Activated T-cell treated with anti-CD3 and anti-CD28 coated beads, Interleukin-2, amount 50 U/mL, for 4 hours (primary cell): ENCODE results near the gene CSF1. TPM values are rescaled to one million over a fixed set of nuclear protein-coding genes. Genes with fewer than 3 reads are reported as not detected.

Experiments used
- ATAC-seq, 2 donors: fragments of 200-7000 bp; cut with Tn5 transposase; one replicate each; pipeline ENCODE4 v1.10.0; 2021
- DNase-seq: peaks from one replicate; pipeline ENCODE4 v3.0.0-alpha.2; 2020
- H3K27me3 Mint-ChIP-seq: one replicate; pipeline ENCODE4 v1.8.0; 2021; ENCODE audit warnings: low read depth, mixed read lengths
- H3K36me3 Mint-ChIP-seq: one replicate; pipeline ENCODE4 v1.8.0; 2022; ENCODE audit warnings: mixed read lengths; ENCODE audit not compliant: insufficient read depth
- H3K4me1 Mint-ChIP-seq: one replicate; pipeline ENCODE4 v1.8.0; 2021; ENCODE audit warnings: low read depth, mixed read lengths
- H3K4me3 Mint-ChIP-seq: one replicate; pipeline ENCODE4 v1.8.0; 2021; ENCODE audit warnings: mild to moderate bottlenecking, moderate library complexity, mixed read lengths
- H3K9me3 Mint-ChIP-seq: one replicate; pipeline ENCODE4 v1.8.0; 2021; ENCODE audit warnings: mixed read lengths
- total RNA-seq, 3 donors: library from RNA; stranded (reverse); gene quantifications; one replicate each; pipeline ENCODE4 v1.2.1, GENCODE V29; 2021

CSF1 gene
- total RNA-seq, 3 donors from 2014 or later = 76.2 to 81.9 (median 77.8) TPM

DNA sequence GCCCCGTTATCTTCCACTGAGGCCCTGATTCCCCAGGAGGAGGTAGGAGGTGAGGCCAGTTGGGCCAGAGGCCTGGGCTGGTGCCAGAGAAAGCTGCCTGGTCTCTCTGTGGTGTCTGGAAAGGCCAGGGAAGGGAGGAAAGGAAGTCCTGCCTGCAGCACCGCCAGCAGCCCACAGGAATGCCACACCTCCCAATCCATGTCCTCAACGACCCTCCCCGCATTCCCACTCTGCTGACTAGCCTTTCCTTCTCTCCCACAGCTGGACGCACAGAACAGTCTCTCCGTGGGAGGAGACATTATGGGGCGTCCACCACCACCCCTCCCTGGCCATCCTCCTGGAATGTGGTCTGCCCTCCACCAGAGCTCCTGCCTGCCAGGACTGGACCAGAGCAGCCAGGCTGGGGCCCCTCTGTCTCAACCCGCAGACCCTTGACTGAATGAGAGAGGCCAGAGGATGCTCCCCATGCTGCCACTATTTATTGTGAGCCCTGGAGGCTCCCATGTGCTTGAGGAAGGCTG is 18.0 kb downstream of the CSF1 start:
- Mint-ChIP-seq H3K4me3 (no peak overlapping the region), H3K4me1 (peaks cover 1% of the 10 kb centered on the region), H3K36me3 (peaks cover 30% of the 10 kb centered on the region), H3K27me3 (no peaks in the 10 kb centered on the region), H3K9me3 (no peaks in the 10 kb centered on the region)
- DNase-seq (no peak), ATAC-seq (no peak)

DNA sequence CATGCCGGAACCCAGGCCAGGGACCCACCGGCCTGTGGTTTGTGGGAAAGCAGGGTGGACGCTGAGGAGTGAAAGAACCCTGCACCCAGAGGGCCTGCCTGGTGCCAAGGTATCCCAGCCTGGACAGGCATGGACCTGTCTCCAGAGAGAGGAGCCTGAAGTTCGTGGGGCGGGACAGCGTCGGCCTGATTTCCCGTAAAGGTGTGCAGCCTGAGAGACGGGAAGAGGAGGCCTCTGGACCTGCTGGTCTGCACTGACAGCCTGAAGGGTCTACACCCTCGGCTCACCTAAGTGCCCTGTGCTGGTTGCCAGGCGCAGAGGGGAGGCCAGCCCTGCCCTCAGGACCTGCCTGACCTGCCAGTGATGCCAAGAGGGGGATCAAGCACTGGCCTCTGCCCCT is 18.5 kb downstream of the CSF1 start:
- Mint-ChIP-seq H3K4me3 (no peak overlapping the region), H3K4me1 (peaks cover 5% of the 10 kb centered on the region), H3K27me3 (no peaks in the 10 kb centered on the region), H3K9me3 (no peaks in the 10 kb centered on the region), H3K36me3 (peaks cover 27% of the 10 kb centered on the region)
- ATAC-seq (no peak), DNase-seq (no peak)

- ATAC-seq = no peak
- H3K4me1 Mint-ChIP-seq = peaks cover 5% of the 10 kb centered on the region
Measured at GRCh38 chr1:109929588-109930251, 19.1 kb downstream of the CSF1 start.

DNA sequence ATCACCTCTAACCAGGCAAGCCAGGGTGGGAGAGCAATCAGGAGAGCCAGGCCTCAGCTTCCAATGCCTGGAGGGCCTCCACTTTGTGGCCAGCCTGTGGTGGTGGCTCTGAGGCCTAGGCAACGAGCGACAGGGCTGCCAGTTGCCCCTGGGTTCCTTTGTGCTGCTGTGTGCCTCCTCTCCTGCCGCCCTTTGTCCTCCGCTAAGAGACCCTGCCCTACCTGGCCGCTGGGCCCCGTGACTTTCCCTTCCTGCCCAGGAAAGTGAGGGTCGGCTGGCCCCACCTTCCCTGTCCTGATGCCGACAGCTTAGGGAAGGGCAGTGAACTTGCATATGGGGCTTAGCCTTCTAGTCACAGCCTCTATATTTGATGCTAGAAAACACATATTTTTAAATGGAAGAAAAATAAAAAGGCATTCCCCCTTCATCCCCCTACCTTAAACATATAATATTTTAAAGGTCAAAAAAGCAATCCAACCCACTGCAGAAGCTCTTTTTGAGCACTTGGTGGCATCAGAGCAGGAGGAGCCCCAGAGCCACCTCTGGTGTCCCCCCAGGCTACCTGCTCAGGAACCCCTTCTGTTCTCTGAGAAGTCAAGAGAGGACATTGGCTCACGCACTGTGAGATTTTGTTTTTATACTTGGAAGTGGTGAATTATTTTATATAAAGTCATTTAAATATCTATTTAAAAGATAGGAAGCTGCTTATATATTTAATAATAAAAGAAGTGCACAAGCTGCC is 19.8 kb downstream of the CSF1 start:
- H3K27me3 Mint-ChIP-seq = no peaks in the 10 kb centered on the region
- H3K4me3 Mint-ChIP-seq = no peak overlapping the region
- DNase-seq (no peak), ATAC-seq (no peak)
- H3K36me3 Mint-ChIP-seq = peaks cover 20% of the 10 kb centered on the region
- peaks cover 5% of the 10 kb centered on the region for H3K4me1 Mint-ChIP-seq
- no peaks in the 10 kb centered on the region for H3K9me3 Mint-ChIP-seq

More at GRCh38 chr1:109929588-109930251, 19.1 kb downstream of the CSF1 start:
- no peak for DNase-seq
- H3K36me3 Mint-ChIP-seq = peaks cover 26% of the 10 kb centered on the region
- H3K27me3 Mint-ChIP-seq = no peaks in the 10 kb centered on the region
- H3K4me3 Mint-ChIP-seq = no peak overlapping the region
- H3K9me3 Mint-ChIP-seq = no peaks in the 10 kb centered on the region

DNA sequence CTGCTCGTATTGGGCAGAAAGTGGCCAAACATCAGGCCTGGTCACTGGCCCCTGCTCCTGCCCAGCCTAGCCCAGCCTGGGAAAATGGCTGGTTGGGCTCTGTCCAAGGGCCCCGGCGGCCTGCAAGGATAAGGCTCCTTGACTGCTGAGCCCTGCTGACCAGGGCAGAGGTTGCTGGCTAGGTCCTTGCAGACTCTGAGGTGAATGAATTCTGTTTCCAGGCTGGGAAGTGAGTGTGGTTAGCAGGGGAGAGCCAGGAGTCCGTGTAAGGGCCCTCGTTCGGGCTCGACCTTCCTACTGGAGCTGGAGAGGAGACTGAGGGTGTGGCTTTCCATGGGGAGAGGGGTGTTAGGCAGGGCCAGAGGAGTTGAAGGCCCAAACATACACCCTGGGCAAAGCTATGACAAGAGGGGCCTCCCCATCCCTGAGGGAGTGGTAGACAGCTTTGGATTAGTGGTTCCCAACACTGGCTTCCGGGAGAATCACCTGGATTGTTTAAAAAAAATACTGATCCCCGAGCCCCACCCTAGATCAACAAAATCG is 20.6 kb downstream of the CSF1 start:
- H3K4me3 Mint-ChIP-seq = no peak overlapping the region
- H3K9me3 Mint-ChIP-seq = no peaks in the 10 kb centered on the region
- ATAC-seq = no peak
- DNase-seq = no peak
- H3K4me1 Mint-ChIP-seq = peaks cover 5% of the 10 kb centered on the region
- H3K27me3 Mint-ChIP-seq = no peaks in the 10 kb centered on the region
- H3K36me3 Mint-ChIP-seq = peaks cover 12% of the 10 kb centered on the region

DNA sequence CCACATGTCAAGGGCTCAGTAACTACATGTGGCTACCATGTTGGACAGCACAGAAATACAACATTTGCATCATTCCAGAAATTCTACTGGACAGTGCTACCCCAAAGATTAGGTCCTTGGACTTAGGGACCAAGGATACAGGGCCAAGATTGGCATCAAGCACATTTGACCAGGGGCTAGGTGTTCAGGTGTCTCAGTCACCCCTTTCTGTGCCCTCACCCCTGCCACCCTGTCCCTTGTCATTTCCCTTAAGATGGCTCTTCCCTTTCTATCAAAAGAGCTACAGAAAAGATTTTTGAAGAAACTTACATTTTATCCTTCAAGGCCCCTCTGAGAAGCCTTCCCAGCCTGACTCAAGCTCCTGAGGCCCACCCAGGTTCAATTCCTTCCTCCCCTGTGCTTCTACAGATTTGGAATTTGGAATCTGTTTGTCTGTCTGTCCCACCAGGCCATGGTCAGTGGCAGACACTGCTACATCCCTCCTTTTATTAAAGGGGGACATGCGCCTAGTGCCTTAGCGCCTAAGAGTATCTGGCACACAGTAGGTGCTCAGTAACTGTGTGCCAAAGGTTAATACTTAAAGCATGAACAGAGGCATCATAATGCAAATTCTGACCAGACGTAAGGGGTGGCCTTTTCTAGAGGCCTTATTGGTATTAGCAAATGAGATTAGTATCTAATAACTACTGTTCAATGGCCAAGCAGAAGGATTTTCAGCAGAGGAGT is 21.4 kb downstream of the CSF1 start:
- ATAC-seq (no peak), DNase-seq (no peak)
- H3K27me3 Mint-ChIP-seq = no peaks in the 10 kb centered on the region
- peaks cover 5% of the 10 kb centered on the region for H3K4me1 Mint-ChIP-seq
- no peak overlapping the region for H3K4me3 Mint-ChIP-seq
- H3K36me3 Mint-ChIP-seq = peaks cover 7% of the 10 kb centered on the region
- H3K9me3 Mint-ChIP-seq = peaks cover 5% of the 10 kb centered on the region

DNA sequence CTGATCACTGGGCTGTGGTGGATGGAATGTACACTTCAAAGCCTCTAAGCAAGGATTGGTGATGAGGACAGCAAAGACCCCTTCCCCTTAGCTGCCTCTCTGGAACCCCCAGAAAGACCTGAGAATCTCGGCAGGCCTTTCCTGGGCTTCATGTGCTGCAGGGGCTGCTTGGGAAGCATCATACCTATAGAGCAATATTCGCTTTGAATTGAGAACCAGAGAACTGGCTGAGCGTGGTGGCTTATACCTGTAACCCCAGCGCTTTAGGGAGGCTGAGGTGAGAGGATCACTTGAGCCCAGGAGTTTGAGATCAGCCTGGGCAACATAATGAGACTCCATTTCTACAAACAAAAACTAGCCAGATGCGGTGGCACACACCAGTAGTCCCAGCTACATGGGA is 22.0 kb downstream of the CSF1 start:
- Mint-ChIP-seq H3K36me3 (peaks cover 7% of the 10 kb centered on the region), H3K4me3 (no peak overlapping the region), H3K9me3 (peaks cover 7% of the 10 kb centered on the region), H3K27me3 (no peaks in the 10 kb centered on the region), H3K4me1 (peaks cover 5% of the 10 kb centered on the region)
- no peak for ATAC-seq
- no peak for DNase-seq

- ATAC-seq (no peak), DNase-seq (no peak)
- H3K4me3 Mint-ChIP-seq = no peak overlapping the region
- H3K36me3 Mint-ChIP-seq = peaks cover 5% of the 10 kb centered on the region
- peaks cover 5% of the 10 kb centered on the region for H3K4me1 Mint-ChIP-seq
- H3K9me3 Mint-ChIP-seq = peaks cover 11% of the 10 kb centered on the region
- H3K27me3 Mint-ChIP-seq = no peaks in the 10 kb centered on the region
Measured at GRCh38 chr1:109933856-109934711, 23.4 kb downstream of the CSF1 start.

GRCh38 chr1:109935451-109935900 is 24.8 kb downstream of the CSF1 start:
- H3K4me3 Mint-ChIP-seq = no peak overlapping the region
- peaks cover 16% of the 10 kb centered on the region for H3K9me3 Mint-ChIP-seq
- DNase-seq = no peak
- H3K36me3 Mint-ChIP-seq = peaks cover 2% of the 10 kb centered on the region
- H3K27me3 Mint-ChIP-seq = no peaks in the 10 kb centered on the region
- no peak for ATAC-seq
- peaks cover 5% of the 10 kb centered on the region for H3K4me1 Mint-ChIP-seq

- H3K4me3 Mint-ChIP-seq = no peak overlapping the region
- H3K4me1 Mint-ChIP-seq = peaks cover 5% of the 10 kb centered on the region
- no peak for DNase-seq
- peaks cover 2% of the 10 kb centered on the region for H3K36me3 Mint-ChIP-seq
- ATAC-seq = no peak
- peaks cover 16% of the 10 kb centered on the region for H3K9me3 Mint-ChIP-seq
- no peaks in the 10 kb centered on the region for H3K27me3 Mint-ChIP-seq
Measured at GRCh38 chr1:109937738-109938137, 27.1 kb downstream of the CSF1 start.

DNA sequence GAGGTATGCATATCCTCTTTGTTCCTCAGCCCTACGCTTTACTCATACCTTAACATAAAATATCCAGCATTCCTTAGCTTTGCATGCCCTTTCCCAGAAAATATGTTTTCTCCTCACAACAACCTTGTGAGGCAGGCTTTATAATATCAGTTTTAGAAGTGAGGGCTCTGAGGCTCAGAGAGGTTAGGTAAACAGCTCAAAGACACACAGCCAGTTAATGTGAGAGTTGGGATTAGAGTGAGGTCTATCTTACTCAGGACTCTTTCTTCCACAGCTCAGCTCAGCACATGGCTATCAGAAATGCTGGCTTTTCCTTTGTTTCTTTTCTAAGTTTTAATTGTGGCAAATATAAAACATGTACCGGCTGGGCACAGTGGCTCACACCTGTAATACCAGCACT is 27.9 kb downstream of the CSF1 start:
- ATAC-seq (no peak), DNase-seq (no peak)
- peaks cover 16% of the 10 kb centered on the region for H3K9me3 Mint-ChIP-seq
- no peaks in the 10 kb centered on the region for H3K27me3 Mint-ChIP-seq
- H3K4me1 Mint-ChIP-seq = peaks cover 5% of the 10 kb centered on the region
- H3K36me3 Mint-ChIP-seq = peaks cover 2% of the 10 kb centered on the region
- H3K4me3 Mint-ChIP-seq = no peak overlapping the region

GRCh38 chr1:109942434-109942833 is 31.8 kb downstream of the CSF1 start:
- Mint-ChIP-seq H3K36me3 (no peaks in the 10 kb centered on the region), H3K9me3 (peaks cover 12% of the 10 kb centered on the region), H3K4me3 (no peak overlapping the region), H3K27me3 (no peaks in the 10 kb centered on the region), H3K4me1 (peaks cover 4% of the 10 kb centered on the region)
- DNase-seq (no peak), ATAC-seq (no peak)

DNA sequence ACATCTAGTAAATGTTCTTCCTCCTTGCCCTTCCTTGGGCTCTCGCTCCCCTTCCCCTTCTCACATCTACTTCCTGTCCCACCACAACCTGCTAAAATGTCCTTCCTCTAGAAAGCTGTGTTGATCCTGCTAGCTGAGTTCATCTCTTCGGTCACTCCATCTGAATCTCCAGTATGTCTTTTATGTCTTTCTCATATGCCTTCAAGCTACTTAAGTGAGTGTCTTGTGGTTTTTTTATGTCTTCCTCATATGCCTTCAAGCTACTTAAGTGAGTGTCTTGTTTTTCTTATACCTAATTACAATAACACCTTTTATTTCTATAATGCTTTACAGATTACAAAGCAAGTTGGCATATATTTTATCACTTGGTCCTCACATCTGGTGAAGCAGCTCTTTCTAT is 33.9 kb downstream of the CSF1 start:
- Mint-ChIP-seq H3K4me3 (no peak overlapping the region), H3K9me3 (peaks cover 1% of the 10 kb centered on the region), H3K4me1 (peaks cover 4% of the 10 kb centered on the region), H3K27me3 (no peaks in the 10 kb centered on the region), H3K36me3 (no peaks in the 10 kb centered on the region)
- ATAC-seq (no peak), DNase-seq (no peak)
